Esophagus muscularis mucosa (tissue), 4 donors: ENCODE measurements around the gene MYNN.

Source experiments
- CTCF ChIP-seq, 3 experiments: fragments of 200-600 bp in 2 of 3; fragments of 450-650 bp in 1 of 3; sonication (generic) in 2 of 3; IDR thresholded peaks; one replicate each; pipeline ENCODE4 v1.5.1; 2017 to 2019; ENCODE audit warnings: antibody characterized with exemption in 3 of 3, mild to moderate bottlenecking in 2 of 3, moderate library complexity in 1 of 3
- EP300 ChIP-seq: sonication (generic); formaldehyde crosslinking; IDR thresholded peaks from one replicate; pipeline ENCODE4 v1.6.1; 2017; ENCODE audit warnings: antibody characterized with exemption
- POLR2A ChIP-seq: fragments of 450-650 bp; IDR thresholded peaks from one replicate; pipeline ENCODE4 v1.6.1; 2017; ENCODE audit warnings: antibody characterized with exemption, moderate library complexity, mild to moderate bottlenecking, low read depth
- POLR2AphosphoS5 ChIP-seq, 2 donors: sonication (generic); formaldehyde crosslinking; IDR thresholded peaks; one replicate each; pipeline ENCODE4 v1.6.1; 2017; ENCODE audit warnings: antibody characterized with exemption in 2 of 2

- TF ChIP-seq CTCF (IDR thresholded peaks at IDR 0.05) (no peak), EP300 (no peak), POLR2A (no peak), POLR2AphosphoS5 (IDR thresholded peaks at IDR 0.05) (no peak)
Observed at GRCh38 chr3:169822540-169822939, 49.3 kb downstream of the MYNN start.
